Peyer's patch (tissue), 4 donors: ENCODE data around the gene ABCA3. TPM values are rescaled to one million over a fixed set of nuclear protein-coding genes. Genes with fewer than 3 reads are reported as not detected.

Experiments
- DNase-seq, 3 donors: peaks; one replicate each; pipeline ENCODE4 v3.0.0-alpha.2; 2017 to 2019
- H3K27ac ChIP-seq, 4 donors: fragments of 200-600 bp; sonication (generic); one replicate each; pipeline ENCODE4 v1.5.1; 2016 to 2019
- H3K27me3 ChIP-seq, 2 donors: fragments of 200-600 bp; sonication (generic); one replicate each; pipeline ENCODE4 v1.5.1; 2019
- H3K36me3 ChIP-seq, 3 donors: fragments of 200-600 bp; sonication (generic); one replicate each; pipeline ENCODE4 v1.5.1; 2016 to 2019
- H3K4me1 ChIP-seq, 4 donors: fragments of 200-600 bp; sonication (generic); one replicate each; pipeline ENCODE4 v1.5.1; 2016 to 2019
- H3K4me3 ChIP-seq, 4 donors: fragments of 200-600 bp; sonication (generic); 1 replicate in 3 of 4; 2 replicates in 1 of 4; pipeline ENCODE4 v1.5.1; 2016 to 2019; ENCODE audit warnings: mild to moderate bottlenecking in 1 of 4
- H3K9me3 ChIP-seq, 4 donors: fragments of 200-600 bp; sonication (generic); one replicate each; pipeline ENCODE4 v1.5.1; 2016 to 2019; ENCODE audit warnings: mild to moderate bottlenecking in 1 of 4
- CTCF ChIP-seq, 6 experiments: fragments of 450-650 bp in 4 of 6; fragments of 200-600 bp in 2 of 6; sonication (generic) in 1 of 6; IDR thresholded peaks; one replicate each; pipeline ENCODE4 v1.5.1; 2017 to 2019; ENCODE audit warnings: antibody characterized with exemption in 6 of 6, mild to moderate bottlenecking in 3 of 6, moderate library complexity in 1 of 6
- POLR2A ChIP-seq, 2 donors: fragments of 450-650 bp; IDR thresholded peaks; one replicate each; pipeline ENCODE4 v1.5.1; 2017; ENCODE audit warnings: antibody characterized with exemption in 2 of 2, mild to moderate bottlenecking in 2 of 2, moderate library complexity in 2 of 2
- small RNA-seq, 2 donors: library from RNA; depleted of rRNA; stranded (forward); fragments of <200 nt; gene quantifications; one replicate each; pipeline ENCODE3, GENCODE V24; 2016
- total RNA-seq, 4 donors: library from RNA; depleted of rRNA; stranded (reverse); fragments of >200 nt; gene quantifications; one replicate each; pipeline ENCODE4 v1.1.0, GENCODE V29; 2016

Gene ABCA3
- total RNA-seq, 4 donors from 2014 or later: 3.2 to 6.6 (median 4.6) TPM

- no peak overlapping the region for H3K27ac ChIP-seq
- H3K27me3 ChIP-seq: no peaks in the 10 kb centered on the region
Observed at GRCh38 chr16:2226918-2227317, 113.6 kb downstream of the ABCA3 start.

GRCh38 chr16:2226245-2226793 is 114.2 kb downstream of the ABCA3 start:
- Histone ChIP-seq H3K9me3 (no peaks in the 10 kb centered on the region), H3K27me3 (no peaks in the 10 kb centered on the region), H3K4me3 (no peak overlapping the region), H3K27ac (no peak overlapping the region), H3K36me3 (peaks cover 0 to 35% (median 0%) of the 10 kb centered on the region in 3 donors), H3K4me1 (peaks cover 0 to 19% (median 11%) of the 10 kb centered on the region in 4 donors)
- TF ChIP-seq POLR2A (IDR thresholded peaks at IDR 0.05): no peak
- no peak for TF ChIP-seq CTCF (IDR thresholded peaks at IDR 0.05)
- no peak for DNase-seq

More at GRCh38 chr16:2226918-2227317, 113.6 kb downstream of the ABCA3 start:
- peaks cover 0 to 19% (median 11%) of the 10 kb centered on the region in 4 donors for H3K4me1 ChIP-seq
- H3K36me3 ChIP-seq: peaks cover 0 to 41% (median 0%) of the 10 kb centered on the region in 3 donors
- TF ChIP-seq POLR2A (IDR thresholded peaks at IDR 0.05): no peak
- TF ChIP-seq CTCF (IDR thresholded peaks at IDR 0.05): no peak
- no peaks in the 10 kb centered on the region for H3K9me3 ChIP-seq
- no peak for DNase-seq
- no peak overlapping the region for H3K4me3 ChIP-seq

Small RNA genes within 50 kb of the gene (small RNA-seq; reads per million reads assigned to genes)
- gene MIR3677 (0 reads per million in 2 donors), gene MIR4717 (0 reads per million in 2 donors)

Other genes starting within 250 kb of the ABCA3 start
- gene PKD1, start 204.8 kb downstream of the ABCA3 start, total RNA-seq: 100 to 1,000 TPM in 3 of 4 donors, 10 to 100 TPM in 1; 64.6 to 305 (median 188) TPM
- gene RAB26, start 192.1 kb downstream of the ABCA3 start, total RNA-seq: 10 to 100 TPM; 17.9 to 33.8 (median 24.3) TPM
- 100 to 1,000 TPM in 1 of 4 donors, 10 to 100 TPM in 3; 51.2 to 120 (median 79.3) TPM for gene TRAF7, start 184.9 kb downstream of the ABCA3 start, total RNA-seq
- gene CASKIN1, start 144.1 kb downstream of the ABCA3 start, total RNA-seq: not detected
- gene MLST8, start 135.3 kb downstream of the ABCA3 start, total RNA-seq: 10 to 100 TPM; 45.7 to 95.7 (median 69.4) TPM
- gene BRICD5, start 129.9 kb downstream of the ABCA3 start, total RNA-seq: 10 to 100 TPM; 13.3 to 44.6 (median 19.8) TPM
- gene PGP, start 125.9 kb downstream of the ABCA3 start, total RNA-seq: 10 to 100 TPM; 21.7 to 25.6 (median 23.1) TPM
- gene E4F1, start 117.1 kb downstream of the ABCA3 start, total RNA-seq: 100 to 1,000 TPM in 1 of 4 donors, 10 to 100 TPM in 3; 35.6 to 124 (median 76.2) TPM
- gene DNASE1L2, start 104.3 kb downstream of the ABCA3 start, total RNA-seq: 1 to 10 TPM in 3 of 4 donors, not detected in 1; 2.0 to 2.8 (median 2.5) TPM
- 100 to 1,000 TPM in 2 of 4 donors, 10 to 100 TPM in 2; 60.2 to 114 (median 95.6) TPM for gene ECI1, start 89.1 kb downstream of the ABCA3 start, total RNA-seq
- 100 to 1,000 TPM in 3 of 4 donors, 10 to 100 TPM in 1; 71.5 to 155 (median 122) TPM for gene RNPS1, start 72.6 kb downstream of the ABCA3 start, total RNA-seq
- 10 to 100 TPM in 1 of 4 donors, 1 to 10 TPM in 3; 4.7 to 19.8 (median 6.9) TPM for gene CCNF, start 88.7 kb upstream of the ABCA3 start, total RNA-seq
- 10 to 100 TPM in 1 of 4 donors, 1 to 10 TPM in 3; 1.4 to 13.2 (median 3.7) TPM for gene TEDC2, start 119.4 kb upstream of the ABCA3 start, total RNA-seq
- gene NTN3, start 130.6 kb upstream of the ABCA3 start, total RNA-seq: not detected
- 10 to 100 TPM in 3 of 4 donors, 1 to 10 TPM in 1; 5.6 to 16.2 (median 13.6) TPM for gene TBC1D24, start 134.4 kb upstream of the ABCA3 start, total RNA-seq
- gene ATP6V0C, start 173.2 kb upstream of the ABCA3 start, total RNA-seq: 100 to 1,000 TPM in 2 of 4 donors, 10 to 100 TPM in 2; 27.2 to 116 (median 101) TPM
- gene AMDHD2, start 179.6 kb upstream of the ABCA3 start, total RNA-seq: 100 to 1,000 TPM in 1 of 4 donors, 10 to 100 TPM in 3; 56.0 to 173 (median 83.8) TPM
- 10 to 100 TPM in 1 of 4 donors, 1 to 10 TPM in 1, not detected in 2; 9.4 to 11.4 TPM for gene CEMP1, start 190.7 kb upstream of the ABCA3 start, total RNA-seq
- 100 to 1,000 TPM in 1 of 4 donors, 10 to 100 TPM in 3; 38.8 to 128 (median 85.1) TPM for gene PDPK1, start 197.3 kb upstream of the ABCA3 start, total RNA-seq